Brain microvascular endothelial cell (primary cell): ENCODE data around the gene INO80.

Source experiments
- DNase-seq: peaks from one replicate; pipeline ENCODE4 v3.0.0-alpha.2; 2020
- H3K27ac ChIP-seq: fragments of 250-450 bp; sonication (Bioruptor Pico); 2 replicates; pipeline ENCODE4 v1.5.1; 2020; ENCODE audit warnings: mild to moderate bottlenecking, moderate library complexity
- H3K27me3 ChIP-seq: fragments of 250-450 bp; sonication (Bioruptor Pico); replicated peaks from 2 replicates; pipeline ENCODE4 v1.5.1; 2020; ENCODE audit warnings: mild to moderate bottlenecking
- H3K36me3 ChIP-seq: fragments of 250-450 bp; sonication (Bioruptor Pico); replicated peaks from 2 replicates; pipeline ENCODE4 v1.5.1; 2020; ENCODE audit warnings: mild to moderate bottlenecking
- H3K4me3 ChIP-seq: 2 replicates; pipeline ENCODE4 v1.5.1; 2011; ENCODE audit warnings: low read depth, mild to moderate bottlenecking, control low read depth, low read length, moderate library complexity
- CTCF ChIP-seq: IDR thresholded peaks from 2 replicates; pipeline ENCODE4 v1.5.1; 2011; ENCODE audit warnings: low read depth, mild to moderate bottlenecking, moderate library complexity, low read length, control low read depth, inconsistent platforms; ENCODE audit errors: missing control alignments
- in situ Hi-C: cut with HindIII; loops from 2 replicates; pipeline ENCODE4 v1.10.0; 2017; ENCODE audit warnings: low sequenced_read_pairs, low pct_ligation_motif_present

Gene INO80

GRCh38 chr15:41048397-41048796 is 67.7 kb downstream of the INO80 start:
- no peak for TF ChIP-seq CTCF
- H3K27me3 ChIP-seq = no peaks in the 10 kb centered on the region
- in situ Hi-C loops = no loop called here
- no peak for DNase-seq
- H3K27ac ChIP-seq = no peak overlapping the region
- H3K4me3 ChIP-seq = no peak overlapping the region
- H3K36me3 ChIP-seq = peaks cover 64% of the 10 kb centered on the region

- in situ Hi-C loops = no loop called here
- TF ChIP-seq CTCF = no peak
- H3K36me3 ChIP-seq = peaks cover 63% of the 10 kb centered on the region
- no peak for DNase-seq
- H3K4me3 ChIP-seq = no peak overlapping the region
- H3K27me3 ChIP-seq = no peaks in the 10 kb centered on the region
- no peak overlapping the region for H3K27ac ChIP-seq
Measured at GRCh38 chr15:41047474-41047873, 68.6 kb downstream of the INO80 start.

- Histone ChIP-seq H3K4me3 (no peak overlapping the region), H3K27me3 (no peaks in the 10 kb centered on the region), H3K36me3 (peaks cover 52% of the 10 kb centered on the region), H3K27ac (peak overlapping the region; percentile 58)
- no peak for TF ChIP-seq CTCF
- peak; percentile 37 for DNase-seq
- in situ Hi-C loops = no loop called here
Measured at GRCh38 chr15:41043276-41043951, 72.7 kb downstream of the INO80 start.

- Histone ChIP-seq H3K36me3 (peaks cover 48% of the 10 kb centered on the region), H3K27ac (no peak overlapping the region), H3K4me3 (no peak overlapping the region), H3K27me3 (no peaks in the 10 kb centered on the region)
- in situ Hi-C loops = no loop called here
- no peak for DNase-seq
- TF ChIP-seq CTCF = no peak
Measured at GRCh38 chr15:41042851-41043250, 73.2 kb downstream of the INO80 start.

GRCh38 chr15:41039121-41039520 is 77.0 kb downstream of the INO80 start:
- Histone ChIP-seq H3K27ac (no peak overlapping the region), H3K4me3 (no peak overlapping the region), H3K36me3 (peaks cover 25% of the 10 kb centered on the region), H3K27me3 (no peaks in the 10 kb centered on the region)
- no peak for DNase-seq
- no peak for TF ChIP-seq CTCF
- in situ Hi-C loops = no loop called here

GRCh38 chr15:41032079-41032328 is 84.1 kb downstream of the INO80 start:
- Histone ChIP-seq H3K4me3 (no peak overlapping the region), H3K36me3 (no peaks in the 10 kb centered on the region), H3K27ac (no peak overlapping the region), H3K27me3 (no peaks in the 10 kb centered on the region)
- in situ Hi-C loops = no loop called here
- DNase-seq = no peak
- no peak for TF ChIP-seq CTCF
